ENCODE results near the gene RPS28.

RPS28 gene

GRCh38 chr19:8361921-8362793 is 40.9 kb downstream of the RPS28 start:
- H3K4me3 ChIP-seq (ENCODE audit: low read depth, low read length), result peak overlapping the region; percentile 55
- H3K27me3 ChIP-seq (ENCODE audit: insufficient read depth, low read length), result no peaks in the 10 kb centered on the region
- no peak overlapping the region for H2AFZ ChIP-seq (ENCODE audit: low read length, unreplicated experiment)
- H3K4me1 ChIP-seq (ENCODE audit: control insufficient read depth, insufficient read depth, low read length, unreplicated experiment), result peaks cover 27% of the 10 kb centered on the region
- peaks cover 18% of the 10 kb centered on the region for H3K79me2 ChIP-seq (ENCODE audit: control insufficient read depth, insufficient read depth, low read length, unreplicated experiment)
- peak overlapping the region; percentile 98 for H3K27ac ChIP-seq (ENCODE audit: low read depth, low read length)
- no peaks in the 10 kb centered on the region for H3K36me3 ChIP-seq (ENCODE audit: insufficient read depth, low read length)

DNA sequence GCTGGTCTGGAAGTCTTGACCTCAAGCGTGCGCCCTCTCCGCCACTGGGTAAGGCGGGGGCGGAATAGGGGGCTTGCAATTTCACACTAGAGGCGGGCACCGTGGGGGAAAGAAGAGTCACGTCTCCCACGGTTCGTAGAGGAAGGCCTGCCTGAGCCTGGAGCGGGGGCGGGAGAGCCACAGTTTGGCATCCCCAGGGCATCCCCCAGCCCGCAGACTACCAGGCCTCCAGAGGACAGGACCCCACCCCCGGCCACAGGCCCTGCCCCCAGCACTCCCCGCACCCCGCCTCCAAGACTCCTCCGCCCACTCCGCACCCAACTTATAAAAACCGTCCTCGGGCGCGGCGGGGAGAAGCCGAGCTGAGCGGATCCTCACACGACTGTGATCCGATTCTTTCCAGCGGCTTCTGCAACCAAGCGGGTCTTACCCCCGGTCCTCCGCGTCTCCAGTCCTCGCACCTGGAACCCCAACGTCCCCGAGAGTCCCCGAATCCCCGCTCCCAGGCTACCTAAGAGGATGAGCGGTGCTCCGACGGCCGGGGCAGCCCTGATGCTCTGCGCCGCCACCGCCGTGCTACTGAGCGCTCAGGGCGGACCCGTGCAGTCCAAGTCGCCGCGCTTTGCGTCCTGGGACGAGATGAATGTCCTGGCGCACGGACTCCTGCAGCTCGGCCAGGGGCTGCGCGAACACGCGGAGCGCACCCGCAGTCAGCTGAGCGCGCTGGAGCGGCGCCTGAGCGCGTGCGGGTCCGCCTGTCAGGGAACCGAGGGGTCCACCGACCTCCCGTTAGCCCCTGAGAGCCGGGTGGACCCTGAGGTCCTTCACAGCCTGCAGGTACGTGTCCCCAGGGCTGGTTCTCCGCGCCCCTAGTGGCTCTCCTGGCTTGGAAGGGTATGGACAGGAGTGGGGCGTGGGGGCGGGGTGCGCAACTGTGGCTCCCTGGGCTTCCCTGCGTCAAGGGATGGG is 42.8 kb downstream of the RPS28 start, which contains the start of gene ANGPTL4:
TSS of gene ANGPTL4 (plus strand) at position 353 of the 969 bp plus-strand sequence. CDS start at position 520, 167 bp downstream.
- Histone ChIP-seq H3K4me1 (ENCODE audit: control insufficient read depth, insufficient read depth, low read length, unreplicated experiment) (peaks cover 39% of the 10 kb centered on the region), H2AFZ (ENCODE audit: low read length, unreplicated experiment) (no peak within 1 kb of the TSS), H3K4me3 (ENCODE audit: low read depth, low read length) (peak within 1 kb of the TSS; percentile 98), H3K27me3 (ENCODE audit: insufficient read depth, low read length) (no peaks in the 10 kb centered on the region), H3K27ac (ENCODE audit: low read depth, low read length) (peak within 1 kb of the TSS; percentile 92), H3K79me2 (ENCODE audit: control insufficient read depth, insufficient read depth, low read length, unreplicated experiment) (peaks cover 18% of the 10 kb centered on the region), H3K36me3 (ENCODE audit: insufficient read depth, low read length) (no peaks in the 10 kb centered on the region; the same call in 1 of the 2 replicates)

DNA sequence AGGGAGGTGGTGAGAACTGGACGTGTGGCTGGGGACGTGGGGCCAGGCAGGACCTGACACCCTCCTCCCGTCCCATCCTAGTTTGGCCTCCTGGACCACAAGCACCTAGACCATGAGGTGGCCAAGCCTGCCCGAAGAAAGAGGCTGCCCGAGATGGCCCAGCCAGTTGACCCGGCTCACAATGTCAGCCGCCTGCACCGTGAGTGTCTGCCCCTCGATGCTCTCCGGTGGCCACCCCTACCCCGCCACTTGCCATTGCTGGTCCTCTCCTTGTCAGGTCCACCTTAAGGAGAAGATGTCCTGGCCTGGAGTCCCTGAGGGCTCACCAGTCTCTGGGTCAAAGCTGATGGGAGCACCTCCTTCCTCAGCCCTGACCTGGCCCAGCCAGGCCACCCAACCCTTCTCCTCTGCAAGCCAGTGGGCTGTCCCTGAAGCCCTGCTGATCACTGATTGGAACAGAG is 44.9 kb downstream of the RPS28 start:
- Histone ChIP-seq H3K4me1 (ENCODE audit: control insufficient read depth, insufficient read depth, low read length, unreplicated experiment) (peaks cover 33% of the 10 kb centered on the region), H3K27ac (ENCODE audit: low read depth, low read length) (peak overlapping the region; percentile 16; the same call in 1 of the 2 replicates), H3K27me3 (ENCODE audit: insufficient read depth, low read length) (no peaks in the 10 kb centered on the region), H3K79me2 (ENCODE audit: control insufficient read depth, insufficient read depth, low read length, unreplicated experiment) (peaks cover 18% of the 10 kb centered on the region), H3K4me3 (ENCODE audit: low read depth, low read length) (peak overlapping the region; percentile 72), H3K36me3 (ENCODE audit: insufficient read depth, low read length) (no peaks in the 10 kb centered on the region; the same call in 1 of the 2 replicates), H2AFZ (ENCODE audit: low read length, unreplicated experiment) (no peak overlapping the region)

- Histone ChIP-seq H3K27me3 (ENCODE audit: insufficient read depth, low read length) (no peaks in the 10 kb centered on the region), H3K79me2 (ENCODE audit: control insufficient read depth, insufficient read depth, low read length, unreplicated experiment) (peaks cover 18% of the 10 kb centered on the region), H3K36me3 (ENCODE audit: insufficient read depth, low read length) (no peaks in the 10 kb centered on the region; the same call in 1 of the 2 replicates), H3K27ac (ENCODE audit: low read depth, low read length) (peak overlapping the region; percentile 67), H2AFZ (ENCODE audit: low read length, unreplicated experiment) (no peak overlapping the region), H3K4me3 (ENCODE audit: low read depth, low read length) (peak overlapping the region; percentile 72), H3K4me1 (ENCODE audit: control insufficient read depth, insufficient read depth, low read length, unreplicated experiment) (peaks cover 30% of the 10 kb centered on the region)
Observed at GRCh38 chr19:8366961-8367326, 45.6 kb downstream of the RPS28 start.

- Histone ChIP-seq H3K79me2 (ENCODE audit: control insufficient read depth, insufficient read depth, low read length, unreplicated experiment) (peaks cover 18% of the 10 kb centered on the region), H3K27me3 (ENCODE audit: insufficient read depth, low read length) (no peaks in the 10 kb centered on the region), H2AFZ (ENCODE audit: low read length, unreplicated experiment) (no peak overlapping the region), H3K4me1 (ENCODE audit: control insufficient read depth, insufficient read depth, low read length, unreplicated experiment) (peaks cover 26% of the 10 kb centered on the region), H3K27ac (ENCODE audit: low read depth, low read length) (peak overlapping the region; percentile 67), H3K36me3 (ENCODE audit: insufficient read depth, low read length) (no peaks in the 10 kb centered on the region; the same call in 1 of the 2 replicates), H3K4me3 (ENCODE audit: low read depth, low read length) (peak overlapping the region; percentile 72)
Observed at GRCh38 chr19:8367327-8368001, 46.2 kb downstream of the RPS28 start.

DNA sequence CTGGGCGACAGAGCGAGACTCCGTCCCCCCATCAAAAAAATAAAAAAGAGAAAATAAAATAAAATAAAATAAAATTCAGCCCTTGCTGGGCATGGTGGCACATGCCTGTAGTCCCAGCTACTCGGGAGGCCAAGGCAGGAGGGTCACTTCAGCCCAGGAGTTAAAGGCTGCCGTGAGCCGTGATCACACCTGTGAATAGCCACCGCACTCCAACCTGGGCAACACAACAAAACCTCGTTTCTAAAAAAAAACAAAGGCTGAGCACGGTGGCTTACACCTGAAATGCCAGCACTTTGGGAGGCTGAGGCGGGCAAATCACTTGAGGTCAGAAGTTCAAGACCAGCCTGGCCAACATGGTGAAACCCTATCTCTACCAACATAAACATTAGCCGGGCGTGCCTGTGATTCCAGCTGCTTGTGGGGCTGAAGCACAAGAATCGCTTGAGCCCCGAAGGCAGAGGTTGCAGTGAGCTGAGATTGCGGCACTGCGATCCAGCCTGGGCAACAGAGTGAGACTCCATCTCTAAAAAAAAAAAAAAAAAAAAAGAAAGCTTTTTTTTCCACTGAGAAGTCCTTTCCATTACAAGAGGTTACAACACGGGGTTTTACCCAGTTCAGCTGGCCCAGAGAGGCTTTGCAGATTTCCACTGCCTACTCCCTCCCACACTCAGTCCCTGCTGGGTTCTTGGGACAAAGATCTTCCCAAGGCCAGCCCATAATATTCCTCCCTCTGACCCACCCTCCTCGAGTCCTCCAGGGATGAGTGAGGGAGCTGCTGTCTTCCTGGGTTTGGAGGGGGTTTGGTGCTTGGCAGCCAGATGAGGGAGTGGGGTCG is 49.1 kb downstream of the RPS28 start:
- Histone ChIP-seq H3K27ac (ENCODE audit: low read depth, low read length) (peak overlapping the region; percentile 23; the same call in 1 of the 2 replicates), H3K27me3 (ENCODE audit: insufficient read depth, low read length) (no peaks in the 10 kb centered on the region)

GRCh38 chr19:8371011-8371804 is 49.9 kb downstream of the RPS28 start:
- H3K36me3 ChIP-seq (ENCODE audit: insufficient read depth, low read length), result peaks cover 10% of the 10 kb centered on the region; the same call in 1 of the 2 replicates

More for the DNA sequence above, 49.1 kb downstream of the RPS28 start:
- H3K4me3 ChIP-seq (ENCODE audit: low read depth, low read length), result no peak overlapping the region
- peaks cover 10% of the 10 kb centered on the region for H3K79me2 ChIP-seq (ENCODE audit: control insufficient read depth, insufficient read depth, low read length, unreplicated experiment)
- peaks cover 10% of the 10 kb centered on the region; the same call in 1 of the 2 replicates for H3K36me3 ChIP-seq (ENCODE audit: insufficient read depth, low read length)
- no peak overlapping the region for H2AFZ ChIP-seq (ENCODE audit: low read length, unreplicated experiment)
- peaks cover 20% of the 10 kb centered on the region for H3K4me1 ChIP-seq (ENCODE audit: control insufficient read depth, insufficient read depth, low read length, unreplicated experiment)

More at GRCh38 chr19:8371011-8371804, 49.9 kb downstream of the RPS28 start:
- Histone ChIP-seq H3K27ac (ENCODE audit: low read depth, low read length) (peak overlapping the region; percentile 23; the same call in 1 of the 2 replicates), H3K4me1 (ENCODE audit: control insufficient read depth, insufficient read depth, low read length, unreplicated experiment) (peaks cover 19% of the 10 kb centered on the region), H3K27me3 (ENCODE audit: insufficient read depth, low read length) (no peaks in the 10 kb centered on the region), H3K4me3 (ENCODE audit: low read depth, low read length) (no peak overlapping the region), H2AFZ (ENCODE audit: low read length, unreplicated experiment) (no peak overlapping the region), H3K79me2 (ENCODE audit: control insufficient read depth, insufficient read depth, low read length, unreplicated experiment) (peaks cover 3% of the 10 kb centered on the region)

All from ACC112 (cell line).